ENCODE data around the gene PLPP3.

Gene PLPP3

DNA sequence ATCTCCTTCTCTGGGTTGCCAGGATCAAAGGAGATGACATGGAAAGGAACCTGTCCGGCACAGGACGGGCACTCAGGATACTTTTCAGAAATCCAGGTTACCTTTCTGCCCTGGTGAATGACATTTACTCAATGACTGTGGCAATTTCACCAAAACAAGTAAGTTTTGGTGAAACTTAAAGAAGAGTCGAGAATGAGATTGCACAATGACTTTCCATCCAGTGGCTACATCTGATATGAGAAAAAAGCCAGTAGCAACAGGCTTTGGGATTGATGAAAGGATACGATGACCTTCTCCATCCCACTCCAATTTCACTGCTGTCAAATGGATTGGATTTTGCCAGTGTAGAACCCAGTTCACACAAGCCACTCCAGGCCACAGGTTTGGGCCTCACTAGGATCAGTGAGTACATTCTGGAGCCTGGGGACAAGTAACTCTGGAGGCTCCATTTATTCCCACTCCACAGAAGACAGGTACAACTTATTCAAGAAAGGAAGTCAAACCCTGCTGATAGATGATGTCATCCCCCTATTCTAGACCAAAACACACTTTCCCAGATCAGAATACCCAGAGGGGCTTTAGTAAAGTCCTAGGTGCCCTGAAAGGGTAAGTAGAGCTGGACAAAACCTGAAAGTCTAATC is 63.3 kb downstream of the PLPP3 start:
- TF ChIP-seq, protein P1, sequence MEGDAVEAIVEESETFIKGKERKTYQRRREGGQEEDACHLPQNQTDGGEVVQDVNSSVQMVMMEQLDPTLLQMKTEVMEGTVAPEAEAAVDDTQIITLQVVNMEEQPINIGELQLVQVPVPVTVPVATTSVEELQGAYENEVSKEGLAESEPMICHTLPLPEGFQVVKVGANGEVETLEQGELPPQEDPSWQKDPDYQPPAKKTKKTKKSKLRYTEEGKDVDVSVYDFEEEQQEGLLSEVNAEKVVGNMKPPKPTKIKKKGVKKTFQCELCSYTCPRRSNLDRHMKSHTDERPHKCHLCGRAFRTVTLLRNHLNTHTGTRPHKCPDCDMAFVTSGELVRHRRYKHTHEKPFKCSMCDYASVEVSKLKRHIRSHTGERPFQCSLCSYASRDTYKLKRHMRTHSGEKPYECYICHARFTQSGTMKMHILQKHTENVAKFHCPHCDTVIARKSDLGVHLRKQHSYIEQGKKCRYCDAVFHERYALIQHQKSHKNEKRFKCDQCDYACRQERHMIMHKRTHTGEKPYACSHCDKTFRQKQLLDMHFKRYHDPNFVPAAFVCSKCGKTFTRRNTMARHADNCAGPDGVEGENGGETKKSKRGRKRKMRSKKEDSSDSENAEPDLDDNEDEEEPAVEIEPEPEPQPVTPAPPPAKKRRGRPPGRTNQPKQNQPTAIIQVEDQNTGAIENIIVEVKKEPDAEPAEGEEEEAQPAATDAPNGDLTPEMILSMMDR (IDR thresholded peaks at IDR 0.05; ENCODE audit: low read length, missing control alignments): no peak
- DNase-seq (ENCODE audit: low read depth): no peak
- no peak overlapping the region for H3K4me3 ChIP-seq (replicated peaks; ENCODE audit: low read depth, low read length)

DNA sequence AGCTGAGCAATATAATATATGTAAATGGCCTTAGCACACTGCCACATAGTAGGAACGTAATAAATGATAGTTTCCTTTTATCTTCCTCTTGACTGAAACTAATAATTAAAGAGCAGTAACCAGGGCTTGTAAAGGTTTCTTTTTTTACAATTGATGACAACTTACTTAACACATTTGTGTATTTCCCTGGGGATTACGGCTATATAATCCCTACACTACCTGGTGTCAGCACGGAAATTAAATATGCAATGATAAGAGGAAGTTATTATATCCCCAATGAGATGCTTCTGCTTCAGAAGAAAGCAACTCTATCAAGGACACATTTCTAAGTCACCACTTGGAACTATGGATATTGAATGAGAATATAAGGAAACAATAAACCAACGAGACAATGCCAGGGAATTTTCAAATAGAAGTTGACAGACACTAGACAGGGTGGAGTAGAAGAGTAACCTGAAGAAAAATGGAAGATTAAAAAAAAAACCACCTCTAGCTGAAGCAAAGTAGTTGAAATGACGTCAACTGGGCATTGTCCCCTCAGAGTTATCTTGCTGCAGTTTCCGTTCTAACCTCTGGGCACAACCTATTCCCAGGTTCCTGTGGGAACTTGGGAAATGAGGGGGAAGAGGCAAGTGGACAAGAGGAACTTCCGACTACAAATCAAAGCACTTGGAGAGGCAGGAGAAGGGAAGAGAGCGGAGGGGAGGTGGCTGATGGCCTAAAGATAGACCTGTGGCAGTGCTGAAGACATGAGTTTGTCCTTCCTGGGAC is 66.5 kb downstream of the PLPP3 start:
- DNase-seq (ENCODE audit: low read depth): peak; percentile 66
- TF ChIP-seq, protein P1 (IDR thresholded peaks at IDR 0.05; ENCODE audit: low read length, missing control alignments): no peak
- H3K4me3 ChIP-seq (replicated peaks; ENCODE audit: low read depth, low read length): no peak overlapping the region

DNA sequence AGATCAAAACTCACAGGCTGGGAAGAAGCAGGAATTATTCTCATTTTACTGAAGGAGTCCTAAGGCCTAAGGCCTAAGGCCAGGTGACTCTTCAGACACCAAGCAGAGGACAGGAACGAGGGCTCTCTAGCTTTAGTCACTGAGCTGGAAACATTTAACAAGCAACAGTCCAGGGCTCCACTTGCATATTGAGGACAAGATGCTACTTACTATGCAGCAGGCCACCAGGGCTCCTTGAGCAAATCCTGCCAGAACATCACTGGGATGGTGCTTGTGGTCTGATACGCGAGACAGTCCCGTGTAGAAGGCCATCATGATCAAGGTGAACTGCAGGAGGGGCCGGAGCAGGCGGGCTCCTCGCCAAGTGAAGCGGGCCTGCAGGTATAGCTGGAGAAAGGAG is 67.6 kb downstream of the PLPP3 start:
- TF ChIP-seq, protein P1 (IDR thresholded peaks at IDR 0.05; ENCODE audit: low read length, missing control alignments): no peak
- DNase-seq (ENCODE audit: low read depth): no peak
- H3K4me3 ChIP-seq (replicated peaks; ENCODE audit: low read depth, low read length): no peak overlapping the region

DNA sequence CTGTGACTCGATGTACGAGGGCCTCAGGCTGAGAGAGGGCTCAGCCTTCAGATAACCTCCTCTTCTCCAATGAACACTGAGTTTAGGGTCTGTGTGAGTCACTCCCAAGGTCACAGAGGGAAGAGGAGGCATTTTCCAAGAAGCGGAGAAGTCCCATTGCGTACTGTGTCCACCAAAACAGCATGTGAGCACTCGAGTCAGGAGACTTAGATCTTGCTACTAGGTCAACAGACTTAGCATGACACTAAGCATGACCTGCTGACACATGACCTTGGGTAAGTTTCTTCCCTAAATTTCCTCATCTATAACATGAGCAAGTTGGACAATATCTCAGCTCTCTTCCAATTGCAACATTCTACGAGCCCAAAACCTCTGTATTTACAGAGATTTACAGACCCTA is 68.0 kb downstream of the PLPP3 start:
- H3K4me3 ChIP-seq (replicated peaks; ENCODE audit: low read depth, low read length): no peak overlapping the region
- DNase-seq (ENCODE audit: low read depth): no peak
- TF ChIP-seq, protein P1 (IDR thresholded peaks at IDR 0.05; ENCODE audit: low read length, missing control alignments): no peak

DNA sequence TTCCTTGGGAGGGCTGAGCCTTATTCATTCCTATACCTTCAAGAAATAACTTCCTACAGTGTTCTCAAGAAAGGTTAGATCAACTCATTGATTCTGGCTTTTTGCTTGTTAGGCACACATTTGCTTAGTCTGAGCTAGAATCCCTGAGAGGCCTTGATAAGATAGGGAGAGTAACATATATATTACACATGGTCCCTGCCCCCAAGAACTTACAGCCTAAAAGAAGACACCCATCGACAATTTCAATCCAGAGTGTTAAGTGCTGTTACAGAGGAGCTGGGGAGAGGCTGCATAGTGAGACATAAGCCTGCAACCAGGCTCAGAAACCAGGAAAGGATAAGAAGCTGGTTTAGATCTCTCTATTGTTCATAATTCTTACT is 68.7 kb downstream of the PLPP3 start:
- DNase-seq (ENCODE audit: low read depth): no peak
- TF ChIP-seq, protein P1 (IDR thresholded peaks at IDR 0.05; ENCODE audit: low read length, missing control alignments): no peak
- H3K4me3 ChIP-seq (replicated peaks; ENCODE audit: low read depth, low read length): no peak overlapping the region

DNA sequence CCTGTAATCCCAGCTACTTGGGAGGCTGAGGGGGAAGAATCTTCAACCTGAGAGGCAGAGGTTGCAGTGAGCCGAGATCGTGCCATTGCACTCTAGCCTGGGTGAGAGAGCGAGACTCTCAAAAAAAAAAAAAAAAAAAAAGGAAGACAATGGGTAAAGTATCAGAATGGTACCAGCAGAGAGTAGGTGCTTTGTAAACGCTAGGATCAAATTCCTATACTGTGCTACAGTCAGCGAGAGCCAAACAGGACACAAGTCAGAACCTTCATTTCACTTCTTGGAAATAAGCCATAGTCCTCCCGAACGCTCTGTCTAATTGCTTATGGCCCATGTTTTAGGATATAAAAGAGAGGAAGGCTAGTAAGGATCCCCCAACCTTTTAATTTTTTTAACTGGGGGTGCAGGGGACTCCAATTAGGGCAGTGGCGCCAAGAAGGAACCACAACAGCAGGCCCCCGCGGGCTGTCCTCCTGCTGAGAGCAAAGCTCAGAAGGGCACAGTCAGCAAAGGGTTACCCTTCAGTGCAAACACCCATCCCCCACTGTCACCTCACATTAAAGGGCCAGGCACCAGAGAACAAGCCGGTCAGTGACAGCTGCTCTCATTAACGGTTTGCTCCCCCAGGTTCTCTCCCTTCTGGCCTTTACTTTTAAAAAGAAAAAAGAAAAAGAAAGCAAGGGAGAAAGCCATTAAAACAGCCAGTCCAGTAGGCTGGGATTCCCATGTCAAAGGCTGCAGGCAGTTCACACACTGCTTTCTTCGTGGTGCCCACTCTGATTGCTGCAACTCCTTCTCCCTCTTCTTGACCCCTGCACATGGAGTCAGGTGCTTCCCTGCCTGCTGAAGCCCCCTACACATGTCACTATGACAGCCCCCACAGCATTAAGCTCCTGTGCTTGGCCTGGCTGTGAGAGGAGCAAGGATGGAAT is 69.4 kb downstream of the PLPP3 start:
- H3K4me3 ChIP-seq (replicated peaks; ENCODE audit: low read depth, low read length): no peak overlapping the region

More for the DNA sequence above, 69.4 kb downstream of the PLPP3 start:
- DNase-seq (ENCODE audit: low read depth): no peak
- TF ChIP-seq, protein P1 (IDR thresholded peaks at IDR 0.05; ENCODE audit: low read length, missing control alignments): no peak

Data from fibroblast of pulmonary artery (primary cell).